Gastrocnemius medialis (tissue), 4 donors: Measurements from ENCODE around the gene DOCK4. TPM values are rescaled to one million over a fixed set of nuclear protein-coding genes. Genes with fewer than 3 reads are reported as not detected.

ENCODE experiments used
- ATAC-seq, 2 donors: fragments of 150-250 bp; one replicate each; pipeline ENCODE4 v1.9.1; 2016
- DNase-seq, 2 donors: peaks; one replicate each; pipeline ENCODE4 v3.0.0-alpha.2; 2019
- H3K27ac ChIP-seq, 4 donors: fragments of 200-600 bp; sonication (generic); 1 replicate in 1 of 4; 2 replicates in 3 of 4; pipeline ENCODE4 v1.5.1; 2016 to 2018; ENCODE audit warnings: mild to moderate bottlenecking in 2 of 4, moderate library complexity in 1 of 4
- H3K27me3 ChIP-seq, 3 donors: fragments of 200-600 bp; sonication (generic) in 2 of 3; 1 replicate in 1 of 3; 2 replicates in 2 of 3; pipeline versions ENCODE4 v1.5.1 to v1.6.0; 2016 to 2019; ENCODE audit warnings: mild to moderate bottlenecking in 1 of 3, moderate library complexity in 1 of 3
- H3K36me3 ChIP-seq, 2 donors: fragments of 200-600 bp; sonication (generic) in 1 of 2; one replicate each; pipeline ENCODE4 v1.5.1; 2017 to 2018
- H3K4me1 ChIP-seq, 2 donors: fragments of 200-600 bp; sonication (generic) in 1 of 2; one replicate each; pipeline ENCODE4 v1.5.1; 2016 to 2017; ENCODE audit warnings: mild to moderate bottlenecking in 2 of 2
- H3K4me3 ChIP-seq, 4 donors: fragments of 200-600 bp; sonication (generic) in 3 of 4; 1 replicate in 1 of 4; 2 replicates in 3 of 4; pipeline ENCODE4 v1.5.1; 2016 to 2019; ENCODE audit warnings: mild to moderate bottlenecking in 2 of 4
- H3K9me3 ChIP-seq, 3 donors: fragments of 200-600 bp; sonication (generic) in 2 of 3; 1 replicate in 1 of 3; 2 replicates in 2 of 3; pipeline ENCODE4 v1.5.1; 2016 to 2019
- POLR2A ChIP-seq, 2 donors: fragments of 450-650 bp; IDR thresholded peaks; one replicate each; pipeline ENCODE4 v1.6.1; 2017; ENCODE audit warnings: antibody characterized with exemption in 2 of 2, mild to moderate bottlenecking in 2 of 2, moderate library complexity in 2 of 2
- in situ Hi-C, 4 donors: fragments of 200-750 bp; cut with MboI; loops; one replicate each; pipeline versions ENCODE4 v1.15.0 to v1.8.0; 2017; ENCODE audit warnings: low sequenced_read_pairs in 4 of 4
- intact Hi-C: fragments of 100-400 bp; cut with DNase I; formaldehyde crosslinking; loops from one replicate; pipeline ENCODE4 v1.15.1; 2023; ENCODE audit warnings: low total_unique reads
- total RNA-seq, 4 donors: library from RNA; depleted of rRNA; stranded (reverse); fragments of >200 nt; gene quantifications; one replicate each; pipeline versions ENCODE4 v1.1.0 to v1.2.3, GENCODE V29; 2016
- TF ChIP-seq, protein P1 (sequence below), 5 experiments: fragments of 450-650 bp in 3 of 5; fragments of 200-600 bp in 2 of 5; sonication (generic) in 2 of 5; IDR thresholded peaks in 4 of 5; conservative IDR thresholded peaks in 1 of 5; 1 replicate in 4 of 5; 2 replicates in 1 of 5; pipeline ENCODE4 v1.5.1; 2016 to 2019; ENCODE audit warnings: antibody characterized with exemption in 5 of 5, mild to moderate bottlenecking in 3 of 5, moderate library complexity in 3 of 5

DOCK4 gene
- total RNA-seq, 4 donors from 2014 or later = 8.7 to 12.0 (median 10.2) TPM

DNA sequence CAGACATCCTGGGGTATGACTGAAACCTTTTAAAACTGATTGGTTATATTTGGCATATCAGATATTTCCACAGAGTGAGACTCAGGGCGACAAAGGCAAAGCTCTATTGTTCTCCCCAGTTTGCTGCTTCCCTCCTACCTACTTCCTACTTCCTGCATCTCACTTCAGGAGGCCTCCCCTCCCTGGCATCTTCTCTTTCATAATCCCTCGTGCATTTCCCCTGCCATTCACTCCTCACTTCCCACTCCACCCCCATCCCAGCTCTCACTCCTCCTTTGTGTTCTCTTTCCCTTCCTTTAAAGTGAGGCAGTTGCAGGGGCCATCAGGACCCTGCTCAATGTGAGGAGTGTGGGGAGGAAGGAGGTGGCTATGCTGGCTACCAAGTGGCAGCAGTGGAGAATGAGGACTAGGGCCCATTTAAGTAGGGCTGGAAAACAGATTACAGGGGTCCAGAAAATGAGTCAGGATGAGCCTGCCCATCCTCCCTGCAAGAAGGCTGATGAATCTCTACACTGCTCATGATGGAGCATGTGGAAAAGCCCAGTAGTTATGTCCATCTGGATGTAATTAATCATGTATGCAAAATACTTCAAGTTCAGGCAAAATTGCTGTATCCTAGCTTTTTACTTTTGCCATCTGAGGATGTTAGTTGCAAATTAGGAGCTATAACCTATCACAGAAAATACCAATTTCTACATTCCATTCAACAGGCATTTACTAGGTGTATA, 332.1 kb downstream of the DOCK4 start:
- TF ChIP-seq POLR2A (IDR thresholded peaks at IDR 0.05) = no peak
- TF ChIP-seq, protein P1, sequence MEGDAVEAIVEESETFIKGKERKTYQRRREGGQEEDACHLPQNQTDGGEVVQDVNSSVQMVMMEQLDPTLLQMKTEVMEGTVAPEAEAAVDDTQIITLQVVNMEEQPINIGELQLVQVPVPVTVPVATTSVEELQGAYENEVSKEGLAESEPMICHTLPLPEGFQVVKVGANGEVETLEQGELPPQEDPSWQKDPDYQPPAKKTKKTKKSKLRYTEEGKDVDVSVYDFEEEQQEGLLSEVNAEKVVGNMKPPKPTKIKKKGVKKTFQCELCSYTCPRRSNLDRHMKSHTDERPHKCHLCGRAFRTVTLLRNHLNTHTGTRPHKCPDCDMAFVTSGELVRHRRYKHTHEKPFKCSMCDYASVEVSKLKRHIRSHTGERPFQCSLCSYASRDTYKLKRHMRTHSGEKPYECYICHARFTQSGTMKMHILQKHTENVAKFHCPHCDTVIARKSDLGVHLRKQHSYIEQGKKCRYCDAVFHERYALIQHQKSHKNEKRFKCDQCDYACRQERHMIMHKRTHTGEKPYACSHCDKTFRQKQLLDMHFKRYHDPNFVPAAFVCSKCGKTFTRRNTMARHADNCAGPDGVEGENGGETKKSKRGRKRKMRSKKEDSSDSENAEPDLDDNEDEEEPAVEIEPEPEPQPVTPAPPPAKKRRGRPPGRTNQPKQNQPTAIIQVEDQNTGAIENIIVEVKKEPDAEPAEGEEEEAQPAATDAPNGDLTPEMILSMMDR (IDR thresholded peaks at IDR 0.05 in 4 of 5, conservative IDR thresholded peaks at IDR 0.05 in 1 of 5) = no peak
- no peaks in the 10 kb centered on the region for H3K9me3 ChIP-seq
- in situ Hi-C loops (no loop called here), intact Hi-C loops (no loop called here)
- no peak for ATAC-seq
- H3K27ac ChIP-seq = no peak overlapping the region
- H3K4me1 ChIP-seq = peaks cover 0 to 17% of the 10 kb centered on the region in 2 donors
- H3K36me3 ChIP-seq = no peaks in the 10 kb centered on the region
- no peak for DNase-seq
- H3K4me3 ChIP-seq = no peak overlapping the region
- H3K27me3 ChIP-seq = no peaks in the 10 kb centered on the region

DNA sequence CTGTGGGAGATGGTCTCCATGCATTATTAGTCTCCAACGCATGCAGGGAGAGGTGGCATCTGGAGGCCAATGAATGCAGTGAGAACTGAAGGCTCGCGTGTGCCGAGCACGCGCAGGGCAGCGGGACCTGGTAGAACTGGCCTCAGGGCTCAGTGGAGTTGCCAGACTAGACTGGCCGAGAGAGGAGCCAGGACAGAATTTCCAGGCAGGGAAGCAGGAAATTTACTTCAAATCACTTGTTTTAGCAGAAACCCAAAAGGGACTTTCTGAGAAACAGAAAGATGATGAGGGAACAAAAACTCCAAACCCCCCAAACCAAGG, 332.9 kb downstream of the DOCK4 start:
- in situ Hi-C loops (no loop called here), intact Hi-C loops (no loop called here)
- no peak for DNase-seq
- Histone ChIP-seq H3K4me1 (peaks cover 0 to 17% of the 10 kb centered on the region in 2 donors), H3K27me3 (no peaks in the 10 kb centered on the region), H3K36me3 (no peaks in the 10 kb centered on the region), H3K27ac (peak overlapping the region in 1 of 4 donors; percentile 27), H3K4me3 (no peak overlapping the region), H3K9me3 (no peaks in the 10 kb centered on the region)
- no peak for ATAC-seq
- no peak for TF ChIP-seq POLR2A (IDR thresholded peaks at IDR 0.05)
- TF ChIP-seq, protein P1 (IDR thresholded peaks at IDR 0.05 in 4 of 5, conservative IDR thresholded peaks at IDR 0.05 in 1 of 5) = no peak

DNA sequence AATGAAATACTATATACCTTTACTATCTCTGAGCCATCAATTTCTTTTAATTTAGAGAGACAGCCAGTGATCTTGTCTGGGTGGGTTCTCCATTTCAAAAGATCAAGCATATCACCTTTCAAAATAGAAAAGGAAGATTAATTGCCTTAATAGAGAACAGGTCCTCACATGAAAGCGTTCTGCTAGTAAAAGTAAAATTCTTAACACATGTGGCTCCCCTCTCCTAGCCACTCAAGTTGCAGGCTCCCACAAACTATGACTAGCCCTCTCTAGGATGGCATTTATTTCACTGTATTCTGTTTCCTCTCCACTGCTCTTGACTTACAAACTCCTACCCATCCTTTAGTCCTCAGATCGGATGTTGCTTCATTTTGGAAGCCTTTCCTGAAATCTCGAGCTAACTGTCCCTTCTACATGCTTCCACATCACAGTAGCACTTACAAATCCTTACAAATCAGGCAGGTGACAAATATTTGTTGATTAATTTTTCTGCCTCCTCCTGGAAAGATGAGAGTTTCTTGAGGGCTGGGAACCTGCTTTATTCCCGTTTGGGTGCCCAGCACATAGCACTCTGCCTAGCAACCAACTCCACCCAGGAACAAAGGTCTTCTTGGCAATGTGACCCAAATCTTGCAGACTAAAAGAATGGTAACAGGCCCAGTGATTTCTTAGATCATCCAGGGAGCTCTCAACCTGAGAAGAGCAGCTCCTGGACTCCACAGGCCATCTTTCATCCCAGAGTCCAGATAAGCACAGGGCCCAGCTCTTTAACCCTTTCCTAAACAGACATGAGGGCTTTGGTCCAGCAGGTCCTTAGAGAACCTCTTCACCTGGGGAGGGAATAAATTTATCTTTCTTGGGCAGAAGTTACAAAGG, 333.5 kb downstream of the DOCK4 start:
- Histone ChIP-seq H3K27ac (no peak overlapping the region), H3K36me3 (no peaks in the 10 kb centered on the region), H3K27me3 (no peaks in the 10 kb centered on the region), H3K4me1 (peaks cover under 1 to 20% of the 10 kb centered on the region in 2 donors), H3K4me3 (no peak overlapping the region), H3K9me3 (no peaks in the 10 kb centered on the region)
- DNase-seq (no peak), ATAC-seq (no peak)
- TF ChIP-seq, protein P1 (IDR thresholded peaks at IDR 0.05 in 4 of 5, conservative IDR thresholded peaks at IDR 0.05 in 1 of 5) = no peak
- TF ChIP-seq POLR2A (IDR thresholded peaks at IDR 0.05) = no peak
- in situ Hi-C loops (no loop called here), intact Hi-C loops (no loop called here)

DNA sequence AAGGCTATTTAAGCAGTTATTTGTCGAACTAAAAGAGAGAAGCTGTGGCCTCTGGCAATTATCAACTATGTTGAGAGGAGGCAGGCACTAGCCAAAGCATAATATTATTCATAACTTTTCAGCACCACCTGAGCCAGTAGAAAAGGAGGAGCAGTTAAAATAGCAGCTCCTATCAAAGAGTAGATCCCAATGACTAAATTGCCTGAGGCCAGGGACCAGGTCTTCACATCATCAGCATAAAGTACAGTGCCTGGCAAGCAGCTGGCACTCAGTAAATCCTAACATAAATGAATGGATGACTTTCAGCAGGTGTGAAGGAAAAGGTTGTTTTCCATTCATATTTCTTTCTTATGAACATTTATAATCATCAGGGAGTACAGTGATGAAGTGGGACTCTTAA, 334.9 kb downstream of the DOCK4 start:
- H3K4me1 ChIP-seq = peaks cover 10 to 34% of the 10 kb centered on the region in 2 donors
- intact Hi-C loops (no loop called here), in situ Hi-C loops (no loop called here)
- H3K4me3 ChIP-seq = no peak overlapping the region
- no peak overlapping the region for H3K27ac ChIP-seq
- ATAC-seq (no peak), DNase-seq (no peak)
- TF ChIP-seq POLR2A (IDR thresholded peaks at IDR 0.05) = no peak
- TF ChIP-seq, protein P1 (IDR thresholded peaks at IDR 0.05 in 4 of 5, conservative IDR thresholded peaks at IDR 0.05 in 1 of 5) = no peak
- H3K36me3 ChIP-seq = no peaks in the 10 kb centered on the region
- no peaks in the 10 kb centered on the region for H3K9me3 ChIP-seq
- H3K27me3 ChIP-seq = no peaks in the 10 kb centered on the region
